HG02981 (cell line): Measurements from ENCODE around the gene ACVR2B.
"Not testable (repeated sequence)": the region's sequence is repeated elsewhere in the genome, so short reads cannot be mapped to it uniquely, and the experiment has no call there.

ENCODE experiments used
- ATAC-seq: cut with Tn5 transposase; IDR thresholded peaks from one replicate; pipeline ENCODE4 v1.9.1; 2021; ENCODE audit warnings: mild to moderate bottlenecking, moderate library complexity; ENCODE audit not compliant: unreplicated experiment

The ACVR2B gene

DNA sequence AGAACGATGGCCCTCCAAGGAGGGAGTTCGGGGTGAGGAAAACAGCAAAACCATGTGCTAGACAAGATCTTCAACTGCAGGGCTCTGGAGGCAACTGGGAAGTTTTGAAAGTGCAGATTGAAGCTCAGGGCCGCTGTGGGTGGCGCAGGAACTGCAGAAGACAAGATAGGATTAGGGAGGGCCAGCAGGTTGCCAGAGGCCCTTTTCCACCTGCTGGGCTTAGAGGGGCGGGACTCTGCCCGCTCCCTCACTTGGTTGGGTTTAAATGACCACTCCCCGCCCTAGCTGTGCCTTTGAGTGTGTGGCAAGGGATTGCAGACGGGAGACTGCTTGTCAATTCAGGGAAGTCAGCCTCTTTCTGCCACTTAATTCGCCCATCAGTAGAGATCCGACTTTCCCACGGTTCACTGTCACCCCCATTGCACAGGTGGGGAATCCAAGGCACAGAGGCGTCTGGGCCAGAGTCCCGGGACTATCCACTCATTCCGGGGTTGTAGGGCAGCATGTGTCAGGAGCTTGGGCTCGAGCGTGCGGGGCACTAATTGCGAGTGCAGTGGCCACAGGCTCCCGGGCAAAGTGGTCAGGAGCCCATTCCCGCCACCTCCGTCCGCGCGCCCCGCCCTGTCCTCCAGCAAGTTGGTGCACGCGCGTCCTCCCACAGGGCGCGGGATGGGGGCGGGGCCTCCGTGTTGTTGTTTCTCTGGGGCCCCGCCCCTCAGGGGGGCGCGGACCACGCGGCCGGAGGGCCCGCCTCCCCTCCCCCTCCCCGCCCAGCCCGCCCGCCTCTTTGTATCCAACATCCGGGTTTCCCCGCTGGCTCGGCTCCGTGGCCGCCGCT lies at the start of gene ACVR2B:
Gene ACVR2B (plus strand): TSS at position 816 of the 838 bp plus-strand sequence. CDS start 433 bp downstream, outside the sequence.
- ATAC-seq: peak; percentile 41

DNA sequence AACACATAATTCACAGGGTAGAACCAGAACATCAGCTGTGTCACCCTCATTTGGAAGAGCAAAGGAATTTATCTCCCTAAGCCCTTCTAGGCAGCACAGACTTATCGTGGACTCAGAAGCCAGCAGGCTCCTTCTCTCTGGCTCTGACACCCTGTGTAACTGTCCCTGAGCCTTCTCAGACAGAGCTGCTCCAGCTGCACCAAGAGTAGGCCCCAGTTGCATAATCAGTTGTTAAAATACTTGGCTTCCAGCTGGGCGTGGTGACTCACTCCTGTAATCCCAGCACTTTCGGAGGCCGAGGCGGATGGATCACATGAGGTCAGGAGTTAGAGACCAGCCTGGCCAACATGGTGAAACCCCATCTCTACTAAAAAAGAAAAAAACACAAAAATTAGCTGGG lies 49.4 kb upstream of the ACVR2B start:
- ATAC-seq: no peak

DNA sequence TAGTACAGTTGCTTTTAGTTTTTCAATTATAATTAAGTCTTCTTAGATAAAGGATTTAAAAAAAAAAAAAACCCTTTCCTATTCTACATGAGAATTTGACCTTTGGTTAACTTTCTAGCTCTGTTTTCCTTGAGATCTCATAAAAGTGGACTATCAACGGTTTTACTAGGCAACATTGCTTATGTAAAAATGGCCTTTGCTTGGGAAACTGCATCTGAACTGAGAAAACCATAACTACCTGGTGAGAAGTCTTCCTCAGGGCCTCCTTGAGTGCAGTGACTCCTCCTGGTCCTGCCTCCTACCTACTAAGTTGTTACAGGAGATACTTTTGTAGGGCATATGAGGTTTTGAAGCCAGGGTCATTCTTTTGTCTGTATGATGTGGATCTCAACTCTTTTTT lies 42.1 kb upstream of the ACVR2B start:
- ATAC-seq: no peak

DNA sequence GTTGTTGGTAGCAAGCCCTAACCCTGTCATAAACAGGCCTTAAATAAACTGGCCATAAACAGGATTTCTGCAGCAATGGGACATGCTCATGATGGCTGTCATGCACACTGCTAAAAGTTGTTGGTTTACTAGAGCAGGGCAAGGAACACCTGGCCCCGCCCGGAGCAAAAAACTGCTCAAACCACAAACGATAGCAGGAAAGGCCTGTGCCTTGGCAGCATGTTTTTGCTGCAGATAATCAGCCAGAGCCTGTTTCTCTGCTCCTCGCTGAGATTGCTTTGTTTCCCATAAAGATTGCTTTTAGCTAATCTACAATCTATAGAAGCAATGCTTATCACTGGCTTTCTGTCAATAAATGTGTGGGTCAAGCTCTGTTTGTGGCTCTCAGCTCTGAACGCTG lies 32.9 kb upstream of the ACVR2B start:
- not testable (repeated sequence) for ATAC-seq

- no peak for ATAC-seq
These were observed 31.9 kb upstream of the ACVR2B start for GRCh38 chr3:38421679-38422336.

DNA sequence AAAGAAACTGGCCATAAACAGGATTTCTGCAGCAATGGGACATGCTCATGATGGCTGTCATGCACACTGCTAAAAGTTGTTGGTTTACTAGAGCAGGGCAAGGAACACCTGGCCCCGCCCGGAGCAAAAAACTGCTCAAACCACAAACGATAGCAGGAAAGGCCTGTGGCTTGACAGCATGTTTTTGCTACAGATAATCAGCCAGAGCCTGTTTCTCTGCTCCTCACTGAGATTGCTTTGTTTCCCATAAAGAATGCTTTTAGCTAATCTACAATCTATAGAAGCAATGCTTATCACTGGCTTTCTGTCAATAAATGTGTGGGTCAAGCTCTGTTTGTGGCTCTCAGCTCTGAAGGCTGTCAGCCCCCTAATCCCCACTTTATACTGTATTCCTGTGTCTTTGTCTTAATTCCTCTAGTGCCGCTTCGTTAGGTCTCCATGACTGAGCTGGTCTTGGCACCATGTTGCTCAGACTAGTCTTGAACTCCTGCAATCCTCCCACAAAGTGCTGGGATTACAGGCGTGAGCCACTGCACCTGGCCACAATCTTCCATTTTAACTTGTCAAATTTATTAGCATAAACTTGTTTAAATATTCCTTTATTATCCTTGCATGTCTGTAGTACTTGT lies 26.8 kb upstream of the ACVR2B start:
- ATAC-seq: not testable (repeated sequence)

DNA sequence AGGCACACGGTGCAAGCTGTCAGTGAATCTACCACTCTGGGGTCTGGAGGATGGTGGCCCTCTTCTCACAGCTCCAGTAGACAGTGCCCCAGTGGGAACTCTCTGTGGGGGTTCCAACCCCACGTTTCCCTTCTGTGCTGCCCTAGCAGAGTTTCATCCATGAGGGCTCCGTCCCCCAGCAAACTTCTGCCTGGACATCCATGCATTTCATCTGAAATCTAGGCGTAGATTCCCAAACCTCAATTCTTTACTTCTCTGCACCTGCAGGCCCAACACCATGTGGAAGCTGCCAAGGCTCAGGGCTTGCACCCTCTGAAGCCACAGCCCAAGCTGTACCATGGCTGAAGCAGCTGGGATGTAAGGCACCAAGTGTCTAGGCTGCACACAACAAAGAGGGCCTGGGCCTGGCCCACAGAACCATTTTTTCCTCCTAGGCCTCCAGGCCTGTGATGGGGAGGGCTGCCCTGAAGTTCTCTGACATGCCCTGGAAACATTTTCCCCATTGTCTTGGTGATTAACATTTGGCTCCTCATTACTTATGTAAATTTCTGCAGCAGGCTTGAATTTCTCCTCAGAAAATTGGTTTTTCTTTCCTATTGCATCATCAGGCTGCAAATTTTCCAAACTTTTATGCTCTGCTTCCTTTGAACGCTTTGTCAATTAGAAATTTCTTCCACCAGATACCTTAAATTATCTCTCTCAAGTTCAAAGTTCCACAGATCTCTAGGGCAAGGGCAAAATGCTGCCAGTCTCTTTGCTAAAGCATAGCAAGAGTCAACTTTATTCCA lies 20.6 kb upstream of the ACVR2B start:
- not testable (repeated sequence) for ATAC-seq

- not testable (repeated sequence) for ATAC-seq
These were observed 20.0 kb upstream of the ACVR2B start for GRCh38 chr3:38433661-38434060.

DNA sequence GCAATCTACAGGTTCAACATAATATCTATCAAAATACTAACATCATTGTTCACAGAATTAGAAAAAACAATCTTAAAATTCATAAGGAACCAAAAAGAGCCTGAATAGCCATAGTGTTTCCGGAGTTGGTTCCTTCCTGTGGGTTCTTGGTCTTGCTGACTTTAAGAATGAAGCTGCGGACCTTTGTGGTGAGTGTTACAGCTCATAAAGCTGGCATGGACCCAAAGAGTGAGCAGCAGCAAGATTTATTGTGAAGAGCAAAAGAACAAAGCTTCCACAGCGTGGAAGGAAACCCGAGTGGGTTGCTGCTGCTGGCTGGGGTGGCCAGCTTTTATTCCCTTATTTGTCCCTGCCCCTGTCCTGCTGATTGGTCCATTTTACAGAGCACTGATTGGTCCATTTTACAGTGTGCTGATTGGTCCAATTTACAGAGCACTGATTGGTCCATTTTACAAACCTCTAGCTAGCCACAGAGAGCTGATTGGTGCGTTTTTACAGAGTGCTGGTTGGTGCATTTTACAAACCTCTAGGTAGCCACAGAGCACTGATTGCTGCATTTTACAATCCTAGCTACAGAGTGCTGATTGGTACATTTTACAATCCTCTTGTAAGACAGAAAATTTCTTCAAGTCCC lies 15.1 kb upstream of the ACVR2B start:
- ATAC-seq: not testable (repeated sequence)

DNA sequence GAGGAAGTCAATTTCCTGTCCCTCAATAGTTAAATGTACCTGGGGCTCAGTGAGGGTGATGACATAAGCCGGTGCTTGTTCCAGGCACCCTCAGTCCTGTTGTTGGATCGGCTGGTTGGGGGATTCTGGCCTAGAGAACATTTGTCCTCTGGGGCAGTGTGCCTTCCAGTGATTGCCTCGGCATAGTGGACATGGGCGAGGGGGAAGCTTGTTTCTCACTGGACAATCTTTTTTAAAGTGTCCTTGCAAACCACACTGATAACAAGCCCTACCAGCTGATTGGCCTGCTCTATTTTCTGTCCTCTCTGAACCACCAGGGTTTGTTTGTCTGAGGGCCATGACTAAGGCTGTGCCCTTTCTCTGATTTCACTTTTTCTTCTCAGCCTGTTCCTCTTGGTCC lies 10.5 kb upstream of the ACVR2B start:
- ATAC-seq: not testable (repeated sequence)

GRCh38 chr3:38446085-38446686 lies 7.5 kb upstream of the ACVR2B start:
- ATAC-seq: no peak

DNA sequence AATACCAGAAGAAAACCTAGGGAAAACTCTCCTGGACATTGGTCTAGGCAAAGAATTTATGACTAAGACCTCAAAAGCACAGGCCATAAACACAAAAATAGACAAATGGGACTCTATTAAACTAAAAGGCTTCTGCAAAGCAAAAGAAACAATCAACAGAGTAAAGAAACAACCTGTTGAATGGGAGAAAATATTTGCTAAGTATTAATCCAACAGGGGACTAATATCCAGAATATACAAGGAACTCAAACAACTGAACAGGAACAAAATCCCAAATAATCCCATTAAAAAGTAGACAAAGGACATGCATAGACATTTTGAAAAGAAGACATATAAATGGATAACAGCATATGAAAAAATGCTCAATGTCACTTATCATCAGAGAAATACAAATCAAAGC lies 6.9 kb upstream of the ACVR2B start:
- ATAC-seq: no peak

- no peak for ATAC-seq
These were observed 2.8 kb upstream of the ACVR2B start for GRCh38 chr3:38450853-38451252.

- ATAC-seq: no peak
These were observed 155 bp downstream of the ACVR2B start for GRCh38 chr3:38453913-38454177.

GRCh38 chr3:38454178-38454883 lies 641 bp downstream of the ACVR2B start:
- peak; percentile 40 for ATAC-seq

DNA sequence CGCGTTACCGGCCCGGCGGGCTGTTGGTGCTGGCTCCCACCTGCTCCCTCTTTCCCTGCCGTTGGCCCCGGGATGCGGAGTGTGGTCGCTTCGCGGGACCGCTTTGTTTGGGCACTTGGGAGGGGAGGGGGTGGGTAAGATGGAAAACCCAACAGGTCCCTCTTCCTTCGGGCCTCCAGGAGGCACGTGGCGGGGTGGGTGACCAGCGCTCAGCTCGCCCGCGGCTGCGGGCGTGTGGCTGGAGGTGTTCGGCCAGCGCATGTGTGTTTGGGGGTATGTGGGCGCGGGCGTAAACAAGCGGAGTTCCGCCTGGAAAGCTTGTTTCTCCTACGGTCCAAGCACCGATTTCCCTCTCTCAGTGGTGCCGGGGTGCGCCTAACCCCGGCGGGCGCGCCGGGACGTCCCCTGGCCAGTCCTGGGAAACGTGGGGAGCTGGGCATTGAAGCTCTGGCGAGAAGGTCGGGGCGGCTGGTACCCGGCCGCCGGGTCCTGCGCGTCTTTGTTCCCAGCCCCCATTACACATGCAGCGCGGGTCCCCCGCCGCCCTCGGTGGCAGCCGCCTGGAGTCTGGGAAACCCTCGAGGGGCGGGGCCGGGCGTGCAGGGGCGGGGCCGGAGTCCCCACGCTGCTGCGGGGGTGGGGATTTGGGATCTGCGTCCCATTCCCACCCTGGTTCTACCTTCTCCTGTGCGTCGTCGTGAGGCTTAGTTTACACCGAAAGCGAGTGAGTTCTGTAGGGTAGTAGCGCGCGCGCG lies 1.4 kb downstream of the ACVR2B start:
- ATAC-seq: peak; percentile 19

DNA sequence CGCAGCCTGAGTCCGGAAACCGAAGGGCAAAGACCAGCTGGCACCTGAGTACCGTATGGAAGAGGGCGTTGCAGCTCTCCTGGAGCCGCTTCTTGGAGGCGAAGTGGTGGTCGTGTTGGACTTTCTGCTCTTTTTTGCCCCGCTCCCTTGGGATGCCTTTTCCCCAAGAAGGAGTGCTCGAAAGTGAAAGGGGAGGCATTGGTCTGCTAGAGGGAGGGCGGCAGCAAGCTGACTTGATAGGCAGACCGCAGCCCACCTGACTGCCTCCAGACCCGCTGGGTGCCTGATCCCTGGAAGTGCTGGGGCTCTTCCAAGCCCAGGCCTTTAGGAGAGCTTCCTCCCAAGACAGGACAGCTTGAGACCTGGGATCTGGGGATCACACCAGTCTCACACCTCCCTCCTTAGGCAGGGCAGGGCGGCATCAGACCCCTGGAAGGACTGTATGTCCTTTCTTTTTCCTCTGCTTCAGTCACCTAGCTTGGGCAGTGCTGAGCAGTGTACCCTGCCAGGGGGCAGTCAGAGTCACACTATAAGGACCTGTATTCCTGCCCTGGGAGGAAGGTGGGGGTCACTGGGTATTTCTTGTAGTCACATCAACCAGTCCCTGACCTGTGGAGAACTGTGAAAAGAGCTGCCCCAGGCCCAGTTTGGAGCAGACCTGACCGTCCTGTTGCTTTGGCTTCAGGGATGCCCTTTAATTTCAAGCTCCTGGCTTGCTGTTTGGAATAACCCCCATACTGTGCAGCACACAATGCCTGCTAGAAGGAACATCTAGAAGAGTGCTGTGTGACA lies 2.1 kb downstream of the ACVR2B start:
- peak; percentile 34 for ATAC-seq
